Endothelial cell of umbilical vein (primary cell): ENCODE data around the gene PPP2R2D. TPM values are rescaled to one million over a fixed set of nuclear protein-coding genes. Genes with fewer than 3 reads are reported as not detected.

Source experiments
- BruUV-seq: library from RNA; stranded (reverse); fragments of 400-500 nt; replicated peaks from 2 replicates; lab custom pipeline; 2021; lab: Mats Ljungman, UMichigan
- CTCF ChIA-PET: fragments of 300-600, 350-600 bp; sonication (Branson Sonifier 250); formaldehyde crosslinking; loops from one replicate; lab custom pipeline; 2021; ENCODE audit warnings: antibody characterized with exemption, inconsistent platforms; lab: Charles Lee
- POLR2A ChIA-PET: fragments of 300-600, 350-600 bp; sonication (Branson Sonifier 250); formaldehyde crosslinking; loops from one replicate; lab custom pipeline; 2021; ENCODE audit warnings: antibody characterized with exemption, inconsistent platforms; lab: Charles Lee
- DNase-seq: peaks from one replicate; pipeline ENCODE4 v3.0.0-alpha.2; 2011; ENCODE audit warnings: low read depth, low spot score
- FAIRE-seq: peaks from 2 replicates; lab custom pipeline; 2011; peaks lifted over from hg19 to GRCh38; lab: Jason Lieb, UNC
- H2AFZ ChIP-seq: 2 replicates; pipeline ENCODE4 v1.6.0; 2012; ENCODE audit warnings: low read depth, low read length, control low read depth, inconsistent platforms
- H3K27ac ChIP-seq: 2 replicates; pipeline ENCODE4 v1.5.1; 2011; ENCODE audit warnings: low read depth, mild to moderate bottlenecking, control low read depth, low read length, moderate library complexity; ENCODE audit not compliant: insufficient read depth
- H3K27me3 ChIP-seq, 2 experiments: 2 replicates each; pipeline versions ENCODE4 v1.6.0 to v1.6.1; 2011; ENCODE audit warnings: low read length in 2 of 2, mixed read lengths in 1 of 2; ENCODE audit not compliant: control insufficient read depth in 2 of 2, insufficient read depth in 2 of 2
- H3K36me3 ChIP-seq, 2 experiments: 2 replicates in 1 of 2; 3 replicates in 1 of 2; pipeline ENCODE4 v1.5.1; 2011; ENCODE audit warnings: low read length in 2 of 2, mild to moderate bottlenecking in 1 of 2, moderate library complexity in 1 of 2; ENCODE audit not compliant: control insufficient read depth in 2 of 2, insufficient read depth in 2 of 2; ENCODE audit errors: extremely low read depth in 1 of 2
- H3K4me1 ChIP-seq: 3 replicates; pipeline ENCODE4 v1.5.1; 2011; ENCODE audit warnings: mild to moderate bottlenecking, low read length; ENCODE audit not compliant: control insufficient read depth, insufficient read depth; ENCODE audit errors: extremely low read depth
- H3K4me2 ChIP-seq: 2 replicates; pipeline ENCODE4 v1.6.1; 2011; ENCODE audit warnings: low read length, control low read depth, mixed read lengths; ENCODE audit not compliant: insufficient read depth
- H3K4me3 ChIP-seq, 3 experiments: fragments of 200-600 bp in 1 of 3; sonication (generic), shearing (Covaris generic) in 1 of 3; replicated peaks in 1 of 3; 2 replicates each; pipeline ENCODE4 v1.5.1; 2011 to 2016; ENCODE audit warnings: control low read depth in 3 of 3, low read length in 3 of 3, mild to moderate bottlenecking in 2 of 3, inconsistent platforms in 1 of 3, low read depth in 1 of 3, moderate library complexity in 1 of 3; ENCODE audit not compliant: insufficient read depth in 1 of 3
- H3K79me2 ChIP-seq: 2 replicates; pipeline ENCODE4 v1.6.0; 2012; ENCODE audit warnings: low read length, inconsistent platforms; ENCODE audit not compliant: control insufficient read depth, insufficient read depth
- H3K9ac ChIP-seq: replicated peaks from 2 replicates; pipeline ENCODE3; 2011; ENCODE audit warnings: low read length, control low read depth; ENCODE audit not compliant: insufficient read depth; ENCODE audit errors: extremely low read depth
- H3K9me1 ChIP-seq: replicated peaks from 3 replicates; pipeline ENCODE4 v1.6.0; 2011; ENCODE audit warnings: mild to moderate bottlenecking, low read length; ENCODE audit not compliant: control insufficient read depth, insufficient read depth; ENCODE audit errors: extremely low read depth
- H3K9me3 ChIP-seq: replicated peaks from 2 replicates; pipeline ENCODE4 v1.5.1; 2012; ENCODE audit warnings: low read length, inconsistent platforms; ENCODE audit not compliant: control insufficient read depth, insufficient read depth
- H4K20me1 ChIP-seq: replicated peaks from 2 replicates; pipeline ENCODE3; 2011; ENCODE audit warnings: mild to moderate bottlenecking, low read length; ENCODE audit not compliant: control insufficient read depth, insufficient read depth; ENCODE audit errors: extremely low read depth
- EZH2 ChIP-seq: IDR thresholded peaks from 2 replicates; pipeline ENCODE4 v1.6.1; 2012; ENCODE audit warnings: borderline replicate concordance, low read depth, mild to moderate bottlenecking, moderate library complexity, low read length, inconsistent platforms; ENCODE audit not compliant: severe bottlenecking
- FOS ChIP-seq: IDR thresholded peaks from 2 replicates; pipeline ENCODE4 v1.6.1; 2011; ENCODE audit warnings: mild to moderate bottlenecking, low read length, moderate library complexity, borderline replicate concordance; ENCODE audit not compliant: insufficient read depth
- GATA2 ChIP-seq: IDR thresholded peaks from 2 replicates; pipeline ENCODE4 v1.7.0; 2011; ENCODE audit warnings: low read depth, mild to moderate bottlenecking, moderate library complexity, mixed read lengths, low read length; ENCODE audit not compliant: insufficient read length, insufficient read depth
- JUN ChIP-seq: IDR thresholded peaks from 2 replicates; pipeline ENCODE4 v1.6.1; 2011; ENCODE audit warnings: borderline replicate concordance, low read depth; ENCODE audit not compliant: insufficient read length, insufficient read depth
- MYC ChIP-seq: IDR thresholded peaks from one replicate; pipeline ENCODE4 v1.6.1; 2011; ENCODE audit warnings: mild to moderate bottlenecking, low read depth, low read length
- POLR2A ChIP-seq: IDR thresholded peaks from 2 replicates; pipeline ENCODE4 v1.6.1; 2012; ENCODE audit warnings: low read depth, mild to moderate bottlenecking, control low read depth, low read length
- POLR2AphosphoS5 ChIP-seq: IDR thresholded peaks from 2 replicates; pipeline ENCODE4 v1.6.1; 2012; ENCODE audit warnings: low read depth, mild to moderate bottlenecking, control low read depth, low read length, moderate library complexity; ENCODE audit not compliant: insufficient read depth
- dilution Hi-C: fragments of 300-500 bp; cut with MboI; formaldehyde crosslinking; loops from one replicate; pipeline ENCODE4 v1.15.0; 2019; ENCODE audit warnings: low sequenced_read_pairs; ENCODE audit not compliant: extremely low pct_ligation_motif_present
- intact Hi-C: fragments of 100-400 bp; cut with micrococcal nuclease; formaldehyde crosslinking; loops from one replicate; pipeline ENCODE4 v1.10.0; 2022
- polyA plus RNA-seq, 4 experiments: library from polyadenylated mRNA; depleted of rRNA in 3 of 4; stranded (reverse) in 3 of 4; unstranded in 1 of 4; fragments of >200 nt; gene quantifications; 2 replicates each; pipeline versions ENCODE4 v1.2.1 to v1.2.3, GENCODE V29; 2011 to 2012; ENCODE audit warnings: missing spikeins in 1 of 4
- total RNA-seq: library from RNA; stranded (reverse); gene quantifications from 2 replicates; pipeline ENCODE4 v1.2.3, GENCODE V29; 2021
- TF ChIP-seq, protein P1 (sequence below): IDR thresholded peaks from 2 replicates; pipeline ENCODE4 v1.6.1; 2011; ENCODE audit not compliant: insufficient read depth, insufficient read length
- TF ChIP-seq, protein P2 (sequence below), 2 donors: IDR thresholded peaks; 1 replicate in 1 of 2; 2 replicates in 1 of 2; pipeline ENCODE4 v1.5.1; 2011; ENCODE audit warnings: low read length in 2 of 2, mild to moderate bottlenecking in 2 of 2, moderate library complexity in 2 of 2, control low read depth in 1 of 2, inconsistent platforms in 1 of 2, low read depth in 1 of 2; ENCODE audit not compliant: insufficient read depth in 1 of 2; ENCODE audit errors: extremely low read depth in 1 of 2

Gene PPP2R2D
- total and polyA plus RNA-seq, 2 donors (not counting 3 experiments of a cell fraction or from before 2014, with no cell fraction given), result 29.9 to 36.3 TPM

- POLR2A ChIA-PET, result interaction anchor here (1.2 kb wide), 1 partner anchor 33 kb away, joined by 3 read pairs; no protein-coding TSS in a partner anchor
- H3K36me3 ChIP-seq, result no peaks in the 10 kb centered on the region
Measured at GRCh38 chr10:131899116-131899690, 1.6 kb upstream of the PPP2R2D start.

More at GRCh38 chr10:131899116-131899690, 1.6 kb upstream of the PPP2R2D start:
- H3K27me3 ChIP-seq, result peaks cover 12 to 21% of the 10 kb centered on the region in 2 experiments
- peaks cover 23% of the 10 kb centered on the region for H3K4me1 ChIP-seq
- CTCF ChIA-PET, result interaction anchor here (1.0 to 6.9 kb wide), 9 partner anchors 13 to 124 kb away, joined by 3 to 64 read pairs (median 6); no protein-coding TSS in a partner anchor
- peaks cover 29% of the 10 kb centered on the region for H3K79me2 ChIP-seq
- intact Hi-C loops, result no loop called here
- no peak overlapping the region for H3K27ac ChIP-seq
- DNase-seq (no peak), FAIRE-seq (no peak)
- H3K9ac ChIP-seq, result no peak overlapping the region
- H3K4me3 ChIP-seq, result no peak overlapping the region
- TF ChIP-seq POLR2AphosphoS5 (no peak), MYC (no peak), JUN (no peak), GATA2 (no peak), FOS (no peak), POLR2A (no peak), EZH2 (no peak)
- TF ChIP-seq, protein P1, sequence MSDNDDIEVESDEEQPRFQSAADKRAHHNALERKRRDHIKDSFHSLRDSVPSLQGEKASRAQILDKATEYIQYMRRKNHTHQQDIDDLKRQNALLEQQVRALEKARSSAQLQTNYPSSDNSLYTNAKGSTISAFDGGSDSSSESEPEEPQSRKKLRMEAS, result no peak
- TF ChIP-seq, protein P2, sequence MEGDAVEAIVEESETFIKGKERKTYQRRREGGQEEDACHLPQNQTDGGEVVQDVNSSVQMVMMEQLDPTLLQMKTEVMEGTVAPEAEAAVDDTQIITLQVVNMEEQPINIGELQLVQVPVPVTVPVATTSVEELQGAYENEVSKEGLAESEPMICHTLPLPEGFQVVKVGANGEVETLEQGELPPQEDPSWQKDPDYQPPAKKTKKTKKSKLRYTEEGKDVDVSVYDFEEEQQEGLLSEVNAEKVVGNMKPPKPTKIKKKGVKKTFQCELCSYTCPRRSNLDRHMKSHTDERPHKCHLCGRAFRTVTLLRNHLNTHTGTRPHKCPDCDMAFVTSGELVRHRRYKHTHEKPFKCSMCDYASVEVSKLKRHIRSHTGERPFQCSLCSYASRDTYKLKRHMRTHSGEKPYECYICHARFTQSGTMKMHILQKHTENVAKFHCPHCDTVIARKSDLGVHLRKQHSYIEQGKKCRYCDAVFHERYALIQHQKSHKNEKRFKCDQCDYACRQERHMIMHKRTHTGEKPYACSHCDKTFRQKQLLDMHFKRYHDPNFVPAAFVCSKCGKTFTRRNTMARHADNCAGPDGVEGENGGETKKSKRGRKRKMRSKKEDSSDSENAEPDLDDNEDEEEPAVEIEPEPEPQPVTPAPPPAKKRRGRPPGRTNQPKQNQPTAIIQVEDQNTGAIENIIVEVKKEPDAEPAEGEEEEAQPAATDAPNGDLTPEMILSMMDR (IDR thresholded peaks at IDR 0.05; ENCODE audit: extremely low read depth in 1 of 2, insufficient read depth in 1 of 2, low read depth in 1 of 2, low read length in 2 of 2), result no peak
- dilution Hi-C loops, result no loop called here
- H2AFZ ChIP-seq, result no peak overlapping the region
- H3K4me2 ChIP-seq, result no peak overlapping the region
- no TSS peak for BruUV-seq
- H3K9me1 ChIP-seq, result no peaks in the 10 kb centered on the region
- no peaks in the 10 kb centered on the region for H4K20me1 ChIP-seq
- H3K9me3 ChIP-seq, result no peaks in the 10 kb centered on the region
